H1 (cell line): ENCODE data around the gene SIGLECL1.

ENCODE experiments used
- ATF3 ChIP-seq: IDR thresholded peaks from 2 replicates; pipeline ENCODE4 v1.6.1; 2011; ENCODE audit warnings: low read depth, mild to moderate bottlenecking, low read length; ENCODE audit not compliant: insufficient read depth
- EGR1 ChIP-seq: IDR thresholded peaks from 2 replicates; pipeline ENCODE4 v1.6.1; 2011; ENCODE audit warnings: low read depth, low read length, borderline replicate concordance
- JUND ChIP-seq: IDR thresholded peaks from 2 replicates; pipeline ENCODE4 v1.6.1; 2011; ENCODE audit warnings: mild to moderate bottlenecking, improper control_type of control experiment, low read length
- SP4 ChIP-seq: IDR thresholded peaks from 2 replicates; pipeline ENCODE4 v1.6.1; 2012; ENCODE audit warnings: low read length, inconsistent platforms
- SUZ12 ChIP-seq: fragments of 200-600 bp; sonication (generic); IDR thresholded peaks from 2 replicates; pipeline ENCODE4 v1.6.1; 2012; ENCODE audit warnings: mild to moderate bottlenecking, inconsistent platforms, low read length, moderate library complexity, mixed read lengths
- TAF1 ChIP-seq: IDR thresholded peaks from 2 replicates; pipeline ENCODE4 v1.6.1; 2011; ENCODE audit warnings: mild to moderate bottlenecking, low read depth, low read length
- ZNF274 ChIP-seq: IDR thresholded peaks from 2 replicates; pipeline ENCODE4 v1.7.0; 2012; ENCODE audit warnings: low read length, borderline replicate concordance; ENCODE audit errors: extremely low read depth
- TF ChIP-seq, protein P1 (sequence below): IDR thresholded peaks from 2 replicates; pipeline ENCODE4 v1.6.1; 2012; ENCODE audit warnings: low read length, inconsistent platforms
- TF ChIP-seq, protein P2 (sequence below), 3 experiments: IDR thresholded peaks; 1 replicate in 2 of 3; 2 replicates in 1 of 3; pipeline versions ENCODE4 v1.5.1 to v1.6.1; 2011; ENCODE audit warnings: low read length in 3 of 3, mild to moderate bottlenecking in 3 of 3, inconsistent platforms in 2 of 3, low read depth in 1 of 3, moderate library complexity in 1 of 3; ENCODE audit not compliant: insufficient read depth in 1 of 3; ENCODE audit errors: control extremely low read depth in 1 of 3

DNA sequence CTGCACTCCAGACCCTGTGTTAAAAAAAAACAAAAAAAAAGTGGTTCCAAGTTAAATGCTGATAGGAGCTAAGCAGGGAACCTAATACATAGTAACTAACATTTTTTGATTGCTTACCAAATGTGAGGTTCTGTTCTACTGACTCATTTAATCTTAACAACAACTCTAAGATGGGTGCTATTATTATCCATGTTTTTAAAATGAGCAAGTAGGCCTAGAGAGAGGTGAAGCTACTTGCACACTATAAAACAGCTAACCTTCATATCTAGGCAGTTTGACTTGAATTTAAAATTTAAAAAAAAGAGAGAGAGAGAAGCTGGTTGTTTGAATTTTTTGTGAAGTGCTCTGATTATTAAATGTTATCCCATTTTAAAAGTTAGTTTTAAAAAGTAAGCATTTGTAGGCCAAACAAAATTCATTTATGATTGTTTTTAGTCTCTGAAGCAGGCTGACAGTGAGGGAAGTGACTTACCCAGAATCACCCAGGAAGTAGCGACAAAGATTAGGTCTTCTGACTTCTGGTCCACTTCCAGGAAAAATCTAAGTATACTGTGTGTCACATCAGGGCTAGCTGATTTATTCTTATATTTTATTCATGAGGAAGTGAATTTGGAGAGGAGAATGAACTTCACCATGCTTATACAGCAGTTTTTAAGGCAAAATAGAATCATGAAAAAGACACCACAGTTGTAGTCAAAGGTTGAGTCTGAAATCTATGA is 2.4 kb downstream of the SIGLECL1 start:
- TF ChIP-seq, protein P1, sequence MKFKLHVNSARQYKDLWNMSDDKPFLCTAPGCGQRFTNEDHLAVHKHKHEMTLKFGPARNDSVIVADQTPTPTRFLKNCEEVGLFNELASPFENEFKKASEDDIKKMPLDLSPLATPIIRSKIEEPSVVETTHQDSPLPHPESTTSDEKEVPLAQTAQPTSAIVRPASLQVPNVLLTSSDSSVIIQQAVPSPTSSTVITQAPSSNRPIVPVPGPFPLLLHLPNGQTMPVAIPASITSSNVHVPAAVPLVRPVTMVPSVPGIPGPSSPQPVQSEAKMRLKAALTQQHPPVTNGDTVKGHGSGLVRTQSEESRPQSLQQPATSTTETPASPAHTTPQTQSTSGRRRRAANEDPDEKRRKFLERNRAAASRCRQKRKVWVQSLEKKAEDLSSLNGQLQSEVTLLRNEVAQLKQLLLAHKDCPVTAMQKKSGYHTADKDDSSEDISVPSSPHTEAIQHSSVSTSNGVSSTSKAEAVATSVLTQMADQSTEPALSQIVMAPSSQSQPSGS, result no peak
- TF ChIP-seq EGR1 (no peak), JUND (no peak), ZNF274 (no peak), SUZ12 (no peak), SP4 (no peak), ATF3 (no peak), TAF1 (no peak)
- TF ChIP-seq, protein P2, sequence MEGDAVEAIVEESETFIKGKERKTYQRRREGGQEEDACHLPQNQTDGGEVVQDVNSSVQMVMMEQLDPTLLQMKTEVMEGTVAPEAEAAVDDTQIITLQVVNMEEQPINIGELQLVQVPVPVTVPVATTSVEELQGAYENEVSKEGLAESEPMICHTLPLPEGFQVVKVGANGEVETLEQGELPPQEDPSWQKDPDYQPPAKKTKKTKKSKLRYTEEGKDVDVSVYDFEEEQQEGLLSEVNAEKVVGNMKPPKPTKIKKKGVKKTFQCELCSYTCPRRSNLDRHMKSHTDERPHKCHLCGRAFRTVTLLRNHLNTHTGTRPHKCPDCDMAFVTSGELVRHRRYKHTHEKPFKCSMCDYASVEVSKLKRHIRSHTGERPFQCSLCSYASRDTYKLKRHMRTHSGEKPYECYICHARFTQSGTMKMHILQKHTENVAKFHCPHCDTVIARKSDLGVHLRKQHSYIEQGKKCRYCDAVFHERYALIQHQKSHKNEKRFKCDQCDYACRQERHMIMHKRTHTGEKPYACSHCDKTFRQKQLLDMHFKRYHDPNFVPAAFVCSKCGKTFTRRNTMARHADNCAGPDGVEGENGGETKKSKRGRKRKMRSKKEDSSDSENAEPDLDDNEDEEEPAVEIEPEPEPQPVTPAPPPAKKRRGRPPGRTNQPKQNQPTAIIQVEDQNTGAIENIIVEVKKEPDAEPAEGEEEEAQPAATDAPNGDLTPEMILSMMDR (IDR thresholded peaks at IDR 0.05; ENCODE audit: control extremely low read depth in 1 of 3, insufficient read depth in 1 of 3, low read depth in 1 of 3, low read length in 3 of 3), result no peak
